ENCODE results near the gene ANAPC16.
A peak's percentile ranks its signal among the peaks of the same experiment; 100 is the strongest.

Gene ANAPC16

GRCh38 chr10:72215611-72216549, at the start of gene ANAPC16, which contains the start of gene ASCC1:
TSS of gene ANAPC16 (plus strand) at chr10:72216012. CDS start at chr10:72223915, 7,903 bp downstream.
TSS of gene ASCC1 (minus strand) at chr10:72216276. CDS start at chr10:72213298, 2,978 bp downstream.
- Histone ChIP-seq H3K4me1 (peaks cover 21% of the 10 kb centered on the region), H3K4me3 (peak within 1 kb of the TSS; percentile 66)
- in situ Hi-C loops (cut with MboI; ENCODE audit: low sequenced_read_pairs): loop anchor here (25.0 kb wide), 1 partner anchor 254 kb away; the partner anchor contains the start of gene CHST3

GRCh38 chr10:72167118-72167517, 48.7 kb upstream of the ANAPC16 start:
- Histone ChIP-seq H3K9me3 (no peaks in the 10 kb centered on the region), H3K4me1 (peaks cover 12% of the 10 kb centered on the region; the same call in 1 of the 2 replicates), H3K4me3 (no peak overlapping the region), H3K27me3 (ENCODE audit: low read depth) (no peaks in the 10 kb centered on the region), H3K36me3 (replicated peaks) (no peaks in the 10 kb centered on the region)
- in situ Hi-C loops (cut with MboI; ENCODE audit: low sequenced_read_pairs): no loop called here
- DNase-seq (ENCODE audit: low spot score in 2 of 2): no peak

More at GRCh38 chr10:72215611-72216549, at the start of gene ANAPC16, which contains the start of gene ASCC1:
- no peaks in the 10 kb centered on the region for H3K9me3 ChIP-seq
- DNase-seq (ENCODE audit: low spot score in 2 of 2): peak; percentile 88 to 93
- H3K36me3 ChIP-seq (replicated peaks): peaks cover 5% of the 10 kb centered on the region; the same call in 1 of the 2 replicates
- H3K27me3 ChIP-seq (ENCODE audit: low read depth): no peaks in the 10 kb centered on the region

GRCh38 chr10:72170263-72170662, 45.5 kb upstream of the ANAPC16 start:
- DNase-seq (ENCODE audit: low spot score in 2 of 2): peak in 1 of 2 experiments; percentile 39
- H3K36me3 ChIP-seq (replicated peaks): no peaks in the 10 kb centered on the region
- peaks cover 30% of the 10 kb centered on the region for H3K4me1 ChIP-seq
- H3K4me3 ChIP-seq: no peak overlapping the region
- no peaks in the 10 kb centered on the region for H3K27me3 ChIP-seq (ENCODE audit: low read depth)
- H3K9me3 ChIP-seq: no peaks in the 10 kb centered on the region
- in situ Hi-C loops (cut with MboI; ENCODE audit: low sequenced_read_pairs): no loop called here

- in situ Hi-C loops (cut with MboI; ENCODE audit: low sequenced_read_pairs): no loop called here
- DNase-seq (ENCODE audit: low spot score in 2 of 2): no peak
- no peaks in the 10 kb centered on the region for H3K36me3 ChIP-seq (replicated peaks)
- H3K9me3 ChIP-seq: no peaks in the 10 kb centered on the region
- H3K27me3 ChIP-seq (ENCODE audit: low read depth): no peaks in the 10 kb centered on the region
- H3K4me1 ChIP-seq: peaks cover 33% of the 10 kb centered on the region
- H3K4me3 ChIP-seq: no peak overlapping the region
Observed at GRCh38 chr10:72170733-72171132, 45.1 kb upstream of the ANAPC16 start.

GRCh38 chr10:72171175-72171630, 44.6 kb upstream of the ANAPC16 start:
- peak in 1 of 2 experiments; percentile 15 for DNase-seq (ENCODE audit: low spot score in 2 of 2)
- Histone ChIP-seq H3K9me3 (no peaks in the 10 kb centered on the region), H3K4me1 (peaks cover 38% of the 10 kb centered on the region), H3K4me3 (no peak overlapping the region), H3K27me3 (ENCODE audit: low read depth) (no peaks in the 10 kb centered on the region), H3K36me3 (replicated peaks) (no peaks in the 10 kb centered on the region)
- in situ Hi-C loops (cut with MboI; ENCODE audit: low sequenced_read_pairs): no loop called here

- H3K4me1 ChIP-seq: peaks cover 39% of the 10 kb centered on the region
- in situ Hi-C loops (cut with MboI; ENCODE audit: low sequenced_read_pairs): no loop called here
- DNase-seq (ENCODE audit: low spot score in 2 of 2): no peak
- H3K27me3 ChIP-seq (ENCODE audit: low read depth): no peaks in the 10 kb centered on the region
- H3K36me3 ChIP-seq (replicated peaks): no peaks in the 10 kb centered on the region
- no peak overlapping the region for H3K4me3 ChIP-seq
- no peaks in the 10 kb centered on the region for H3K9me3 ChIP-seq
Observed at GRCh38 chr10:72173262-72173618, 42.6 kb upstream of the ANAPC16 start.

GRCh38 chr10:72173619-72174296, 42.1 kb upstream of the ANAPC16 start:
- peak in 1 of 2 experiments; percentile 47 for DNase-seq (ENCODE audit: low spot score in 2 of 2)
- Histone ChIP-seq H3K36me3 (replicated peaks) (no peaks in the 10 kb centered on the region), H3K9me3 (no peaks in the 10 kb centered on the region), H3K27me3 (ENCODE audit: low read depth) (no peaks in the 10 kb centered on the region), H3K4me1 (peaks cover 39% of the 10 kb centered on the region), H3K4me3 (no peak overlapping the region)
- in situ Hi-C loops (cut with MboI; ENCODE audit: low sequenced_read_pairs): no loop called here

- DNase-seq (ENCODE audit: low spot score in 2 of 2): no peak
- Histone ChIP-seq H3K4me3 (no peak overlapping the region), H3K36me3 (replicated peaks) (no peaks in the 10 kb centered on the region), H3K4me1 (peaks cover 39% of the 10 kb centered on the region), H3K9me3 (no peaks in the 10 kb centered on the region), H3K27me3 (ENCODE audit: low read depth) (no peaks in the 10 kb centered on the region)
- in situ Hi-C loops (cut with MboI; ENCODE audit: low sequenced_read_pairs): no loop called here
Observed at GRCh38 chr10:72174297-72174662, 41.5 kb upstream of the ANAPC16 start.

- Histone ChIP-seq H3K4me3 (no peak overlapping the region), H3K9me3 (no peaks in the 10 kb centered on the region), H3K36me3 (replicated peaks) (no peaks in the 10 kb centered on the region), H3K4me1 (peaks cover 39% of the 10 kb centered on the region), H3K27me3 (ENCODE audit: low read depth) (no peaks in the 10 kb centered on the region)
- in situ Hi-C loops (cut with MboI; ENCODE audit: low sequenced_read_pairs): no loop called here
- peak in 1 of 2 experiments; percentile 14 for DNase-seq (ENCODE audit: low spot score in 2 of 2)
Observed at GRCh38 chr10:72175149-72175548, 40.7 kb upstream of the ANAPC16 start.

- Histone ChIP-seq H3K27me3 (ENCODE audit: low read depth) (no peaks in the 10 kb centered on the region), H3K9me3 (no peaks in the 10 kb centered on the region), H3K36me3 (replicated peaks) (no peaks in the 10 kb centered on the region), H3K4me1 (peaks cover 35% of the 10 kb centered on the region), H3K4me3 (no peak overlapping the region)
- no peak for DNase-seq (ENCODE audit: low spot score in 2 of 2)
- in situ Hi-C loops (cut with MboI; ENCODE audit: low sequenced_read_pairs): no loop called here
Observed at GRCh38 chr10:72176701-72177100, 39.1 kb upstream of the ANAPC16 start.

GRCh38 chr10:72177454-72177853, 38.4 kb upstream of the ANAPC16 start:
- in situ Hi-C loops (cut with MboI; ENCODE audit: low sequenced_read_pairs): no loop called here
- no peaks in the 10 kb centered on the region for H3K27me3 ChIP-seq (ENCODE audit: low read depth)

GRCh38 chr10:72184156-72184555, 31.7 kb upstream of the ANAPC16 start:
- Histone ChIP-seq H3K4me3 (no peak overlapping the region), H3K9me3 (no peaks in the 10 kb centered on the region), H3K4me1 (no peaks in the 10 kb centered on the region), H3K27me3 (ENCODE audit: low read depth) (no peaks in the 10 kb centered on the region), H3K36me3 (replicated peaks) (no peaks in the 10 kb centered on the region)
- DNase-seq (ENCODE audit: low spot score in 2 of 2): no peak
- in situ Hi-C loops (cut with MboI; ENCODE audit: low sequenced_read_pairs): no loop called here

More at GRCh38 chr10:72177454-72177853, 38.4 kb upstream of the ANAPC16 start:
- H3K9me3 ChIP-seq: no peaks in the 10 kb centered on the region
- H3K4me1 ChIP-seq: peaks cover 33% of the 10 kb centered on the region
- no peaks in the 10 kb centered on the region for H3K36me3 ChIP-seq (replicated peaks)
- H3K4me3 ChIP-seq: no peak overlapping the region
- no peak for DNase-seq (ENCODE audit: low spot score in 2 of 2)

- Histone ChIP-seq H3K4me3 (no peak overlapping the region), H3K9me3 (no peaks in the 10 kb centered on the region), H3K36me3 (replicated peaks) (no peaks in the 10 kb centered on the region), H3K27me3 (ENCODE audit: low read depth) (no peaks in the 10 kb centered on the region), H3K4me1 (no peaks in the 10 kb centered on the region)
- no peak for DNase-seq (ENCODE audit: low spot score in 2 of 2)
- in situ Hi-C loops (cut with MboI; ENCODE audit: low sequenced_read_pairs): no loop called here
Observed at GRCh38 chr10:72186258-72186981, 29.4 kb upstream of the ANAPC16 start.
